BLaER1 treated with 17β-estradiol and CSF1 and Interleukin-3, amounts not matched to agents 10 nM and 100 nM (cell line): Measurements from ENCODE around the gene ARID5B.

Experiments used
- H3K27ac ChIP-seq, 11 experiments: shearing (Covaris generic); formaldehyde crosslinking; 2 replicates each; pipeline ENCODE4 v1.8.1; 2022
- H3K27me3 ChIP-seq, 11 experiments: shearing (Covaris generic); formaldehyde crosslinking; 2 replicates each; pipeline ENCODE4 v1.8.1; 2022
- H3K36me3 ChIP-seq, 11 experiments: shearing (Covaris generic); formaldehyde crosslinking; 2 replicates each; pipeline ENCODE4 v1.8.1; 2022
- H3K4me1 ChIP-seq, 10 experiments: shearing (Covaris generic); formaldehyde crosslinking; 2 replicates each; pipeline ENCODE4 v1.8.1; 2022
- H3K4me2 ChIP-seq, 11 experiments: shearing (Covaris generic); formaldehyde crosslinking; 2 replicates each; pipeline ENCODE4 v1.8.1; 2022
- H3K4me3 ChIP-seq, 10 experiments: shearing (Covaris generic); formaldehyde crosslinking; 2 replicates each; pipeline ENCODE4 v1.8.1; 2022
- H3K9ac ChIP-seq, 11 experiments: shearing (Covaris generic); formaldehyde crosslinking; 2 replicates each; pipeline ENCODE4 v1.8.1; 2022
- H3K9me3 ChIP-seq, 11 experiments: shearing (Covaris generic); formaldehyde crosslinking; replicated peaks in 1 of 11; 2 replicates each; pipeline ENCODE4 v1.8.1; 2022
- H4K20me1 ChIP-seq, 11 experiments: shearing (Covaris generic); formaldehyde crosslinking; 2 replicates each; pipeline ENCODE4 v1.8.1; 2022
- Cebpa-rat ChIP-seq, 11 experiments: shearing (Covaris generic); IDR thresholded peaks; 2 replicates each; pipeline ENCODE4 v1.8.1; 2022

The ARID5B gene

GRCh38 chr10:62007145-62007544, 105.6 kb downstream of the ARID5B start:
- Histone ChIP-seq H4K20me1 (peaks cover 0 to 84% (median 16%) of the 10 kb centered on the region in 11 experiments; a peak in 11 of 22 replicates), H3K9ac (no peak overlapping the region), H3K4me1 (peaks cover 22 to 88% (median 36%) of the 10 kb centered on the region in 10 experiments; a peak in 19 of 20 replicates), H3K27me3 (no peaks in the 10 kb centered on the region), H3K9me3 (peaks cover 0 to 2% (median 0%) of the 10 kb centered on the region in 11 experiments; a peak in 2 of 22 replicates), H3K4me3 (no peak overlapping the region), H3K36me3 (peaks cover 90 to 99% (median 97%) of the 10 kb centered on the region in 11 experiments), H3K27ac (no peak overlapping the region), H3K4me2 (peak overlapping the region in 1 of 11 experiments; percentile 28; a peak in 1 of 22 replicates)
- no peak for TF ChIP-seq Cebpa-rat (IDR thresholded peaks at IDR 0.05)

GRCh38 chr10:62008196-62008595, 106.7 kb downstream of the ARID5B start:
- Histone ChIP-seq H4K20me1 (peaks cover 0 to 87% (median 16%) of the 10 kb centered on the region in 11 experiments; a peak in 11 of 22 replicates), H3K27ac (peak overlapping the region in 2 of 11 experiments; percentile 1 to 40; a peak in 5 of 22 replicates), H3K4me1 (peaks cover 22 to 77% (median 35%) of the 10 kb centered on the region in 10 experiments; a peak in 19 of 20 replicates), H3K36me3 (peaks cover 88 to 99% (median 97%) of the 10 kb centered on the region in 11 experiments), H3K4me3 (no peak overlapping the region), H3K9me3 (peaks cover 0 to 5% (median 0%) of the 10 kb centered on the region in 11 experiments; a peak in 2 of 22 replicates), H3K27me3 (no peaks in the 10 kb centered on the region), H3K4me2 (peak overlapping the region in 3 of 11 experiments; percentile 2 to 59 (median 27); a peak in 3 of 22 replicates), H3K9ac (no peak overlapping the region)
- TF ChIP-seq Cebpa-rat (IDR thresholded peaks at IDR 0.05), result no peak

- Histone ChIP-seq H3K9me3 (peaks cover 0 to 5% (median 0%) of the 10 kb centered on the region in 11 experiments; a peak in 2 of 22 replicates), H3K4me2 (peak overlapping the region in 9 of 11 experiments; percentile 0 to 59 (median 13); a peak in 8 of 22 replicates), H3K27ac (peak overlapping the region in 7 of 11 experiments; percentile 4 to 47 (median 15); a peak in 9 of 22 replicates), H3K9ac (no peak overlapping the region), H3K27me3 (no peaks in the 10 kb centered on the region), H3K4me1 (peaks cover 17 to 73% (median 31%) of the 10 kb centered on the region in 10 experiments; a peak in 19 of 20 replicates), H3K36me3 (peaks cover 88 to 99% (median 97%) of the 10 kb centered on the region in 11 experiments), H4K20me1 (peaks cover 0 to 87% (median 15%) of the 10 kb centered on the region in 11 experiments; a peak in 11 of 22 replicates), H3K4me3 (no peak overlapping the region)
- no peak for TF ChIP-seq Cebpa-rat (IDR thresholded peaks at IDR 0.05)
Observed at GRCh38 chr10:62008946-62009345, 107.4 kb downstream of the ARID5B start.

GRCh38 chr10:62010366-62010765, 108.9 kb downstream of the ARID5B start:
- Histone ChIP-seq H3K36me3 (peaks cover 93 to 99% (median 98%) of the 10 kb centered on the region in 11 experiments), H3K27ac (no peak overlapping the region; a peak in 1 of 22 replicates), H3K27me3 (no peaks in the 10 kb centered on the region), H3K4me2 (no peak overlapping the region; a peak in 1 of 22 replicates), H3K4me3 (no peak overlapping the region), H4K20me1 (peaks cover 0 to 88% (median 3%) of the 10 kb centered on the region in 11 experiments; a peak in 9 of 22 replicates), H3K9me3 (peaks cover 0 to 5% (median 0%) of the 10 kb centered on the region in 11 experiments; a peak in 2 of 22 replicates), H3K4me1 (peaks cover 8 to 73% (median 21%) of the 10 kb centered on the region in 10 experiments; a peak in 17 of 20 replicates), H3K9ac (no peak overlapping the region)
- TF ChIP-seq Cebpa-rat (IDR thresholded peaks at IDR 0.05), result no peak

- no peak for TF ChIP-seq Cebpa-rat (IDR thresholded peaks at IDR 0.05)
- no peak overlapping the region for H3K4me2 ChIP-seq
- no peak overlapping the region for H3K4me3 ChIP-seq
- no peaks in the 10 kb centered on the region for H3K27me3 ChIP-seq
- H3K9ac ChIP-seq, result no peak overlapping the region
- peaks cover 87 to 99% (median 94%) of the 10 kb centered on the region in 11 experiments for H3K36me3 ChIP-seq
- peaks cover 0 to 90% (median 13%) of the 10 kb centered on the region in 11 experiments; a peak in 9 of 22 replicates for H4K20me1 ChIP-seq
- H3K4me1 ChIP-seq, result peaks cover 20 to 73% (median 31%) of the 10 kb centered on the region in 10 experiments
- 0 out of 22 replicates have a peak overlapping the region, but pooled peaks of 1 of the 11 experiments have one; percentile 8 for H3K27ac ChIP-seq
- H3K9me3 ChIP-seq, result peaks cover 0 to 5% (median 0%) of the 10 kb centered on the region in 11 experiments; a peak in 1 of 22 replicates
Observed at GRCh38 chr10:62011558-62011957, 110.1 kb downstream of the ARID5B start.

GRCh38 chr10:62012318-62012717, 110.8 kb downstream of the ARID5B start:
- H3K4me2 ChIP-seq, result no peak overlapping the region
- H3K4me3 ChIP-seq, result no peak overlapping the region
- H4K20me1 ChIP-seq, result peaks cover 0 to 88% (median 14%) of the 10 kb centered on the region in 11 experiments; a peak in 9 of 22 replicates
- peaks cover 28 to 73% (median 38%) of the 10 kb centered on the region in 10 experiments for H3K4me1 ChIP-seq
- peaks cover 0 to 5% (median 0%) of the 10 kb centered on the region in 11 experiments; a peak in 1 of 22 replicates for H3K9me3 ChIP-seq
- TF ChIP-seq Cebpa-rat (IDR thresholded peaks at IDR 0.05), result no peak
- H3K27ac ChIP-seq, result peak overlapping the region in 2 of 11 experiments; percentile 4 to 22; a peak in 1 of 22 replicates
- H3K27me3 ChIP-seq, result no peaks in the 10 kb centered on the region
- no peak overlapping the region for H3K9ac ChIP-seq
- H3K36me3 ChIP-seq, result peaks cover 79 to 99% (median 88%) of the 10 kb centered on the region in 11 experiments

- peaks cover 0 to 91% (median 14%) of the 10 kb centered on the region in 11 experiments; a peak in 10 of 22 replicates for H4K20me1 ChIP-seq
- H3K36me3 ChIP-seq, result peaks cover 70 to 99% (median 85%) of the 10 kb centered on the region in 11 experiments
- peak overlapping the region in 2 of 11 experiments; percentile 25 to 54; a peak in 2 of 22 replicates for H3K4me2 ChIP-seq
- H3K9ac ChIP-seq, result no peak overlapping the region
- no peak for TF ChIP-seq Cebpa-rat (IDR thresholded peaks at IDR 0.05)
- H3K4me1 ChIP-seq, result peaks cover 22 to 75% (median 32%) of the 10 kb centered on the region in 10 experiments
- H3K27ac ChIP-seq, result no peak overlapping the region
- peaks cover 0 to 5% (median 0%) of the 10 kb centered on the region in 11 experiments; a peak in 1 of 22 replicates for H3K9me3 ChIP-seq
- H3K4me3 ChIP-seq, result no peak overlapping the region
- H3K27me3 ChIP-seq, result no peaks in the 10 kb centered on the region
Observed at GRCh38 chr10:62014510-62014909, 113.0 kb downstream of the ARID5B start.

GRCh38 chr10:62015994-62016393, 114.5 kb downstream of the ARID5B start:
- H3K4me1 ChIP-seq, result peaks cover 29 to 81% (median 44%) of the 10 kb centered on the region in 10 experiments
- H3K9ac ChIP-seq, result peak overlapping the region in 3 of 11 experiments; percentile 67 to 73 (median 72); a peak in 5 of 22 replicates
- peaks cover 0 to 5% (median 0%) of the 10 kb centered on the region in 11 experiments; a peak in 1 of 22 replicates for H3K9me3 ChIP-seq
- H4K20me1 ChIP-seq, result peaks cover 0 to 89% (median 14%) of the 10 kb centered on the region in 11 experiments; a peak in 9 of 22 replicates
- H3K27me3 ChIP-seq, result no peaks in the 10 kb centered on the region
- H3K4me2 ChIP-seq, result peak overlapping the region; percentile 10 to 91 (median 67); a peak in 16 of 22 replicates
- TF ChIP-seq Cebpa-rat (IDR thresholded peaks at IDR 0.05), result no peak
- H3K27ac ChIP-seq, result peak overlapping the region in 7 of 11 experiments; percentile 34 to 87 (median 78); a peak in 12 of 22 replicates
- peaks cover 60 to 96% (median 78%) of the 10 kb centered on the region in 11 experiments for H3K36me3 ChIP-seq
- H3K4me3 ChIP-seq, result no peak overlapping the region
